Myocyte (in vitro differentiated cells): ENCODE measurements around the gene DNAH6. TPM values are rescaled to one million over a fixed set of nuclear protein-coding genes. Genes with fewer than 3 reads are reported as not detected.
"Not testable (repeated sequence)": the region's sequence is repeated elsewhere in the genome, so short reads cannot be mapped to it uniquely, and the experiment has no call there.

Experiments
- DNase-seq: peaks from one replicate; pipeline ENCODE4 v3.0.0-alpha.2; 2012; ENCODE audit warnings: low read depth
- total RNA-seq: library from RNA; depleted of rRNA; stranded (reverse); fragments of >200 nt; gene quantifications from 2 replicates; pipeline ENCODE4 v1.2.3, GENCODE V29; 2014

Gene DNAH6
- total RNA-seq, 1 donor from 2014 or later, result 0.03 TPM

GRCh38 chr2:84496386-84496785, 19.9 kb upstream of the DNAH6 start:
- DNase-seq, result no peak

DNA sequence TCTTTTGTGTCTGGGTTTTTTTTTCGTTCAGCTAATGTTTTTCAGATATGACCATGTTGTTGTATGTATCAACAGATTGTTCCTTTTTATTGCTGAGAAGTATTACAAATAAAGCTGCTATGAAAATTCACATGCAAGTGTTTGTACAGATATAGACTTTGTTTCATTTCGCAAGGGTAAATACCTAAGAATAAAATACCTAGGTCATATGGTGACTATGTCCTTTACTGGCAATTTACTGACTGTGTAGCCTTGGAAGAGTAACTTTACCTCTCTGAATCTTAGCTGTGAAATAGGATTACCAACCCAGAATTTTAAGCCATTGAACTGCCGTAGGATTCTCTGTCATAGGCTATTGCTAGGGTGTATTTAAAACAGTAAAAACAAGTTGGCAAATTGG, 19.0 kb upstream of the DNAH6 start:
- no peak for DNase-seq

GRCh38 chr2:84498150-84498799, 18.0 kb upstream of the DNAH6 start:
- DNase-seq, result no peak

- not testable (repeated sequence) for DNase-seq
Measured at GRCh38 chr2:84511024-84511423, 5.3 kb upstream of the DNAH6 start.

- no peak for DNase-seq
Measured at GRCh38 chr2:84515788-84516187, 510 bp upstream of the DNAH6 start.

- DNase-seq, result no peak
Measured at GRCh38 chr2:84519332-84519957, 3.1 kb downstream of the DNAH6 start.

- peak; percentile 6 for DNase-seq
Measured at GRCh38 chr2:84526562-84526961, 10.3 kb downstream of the DNAH6 start.

DNA sequence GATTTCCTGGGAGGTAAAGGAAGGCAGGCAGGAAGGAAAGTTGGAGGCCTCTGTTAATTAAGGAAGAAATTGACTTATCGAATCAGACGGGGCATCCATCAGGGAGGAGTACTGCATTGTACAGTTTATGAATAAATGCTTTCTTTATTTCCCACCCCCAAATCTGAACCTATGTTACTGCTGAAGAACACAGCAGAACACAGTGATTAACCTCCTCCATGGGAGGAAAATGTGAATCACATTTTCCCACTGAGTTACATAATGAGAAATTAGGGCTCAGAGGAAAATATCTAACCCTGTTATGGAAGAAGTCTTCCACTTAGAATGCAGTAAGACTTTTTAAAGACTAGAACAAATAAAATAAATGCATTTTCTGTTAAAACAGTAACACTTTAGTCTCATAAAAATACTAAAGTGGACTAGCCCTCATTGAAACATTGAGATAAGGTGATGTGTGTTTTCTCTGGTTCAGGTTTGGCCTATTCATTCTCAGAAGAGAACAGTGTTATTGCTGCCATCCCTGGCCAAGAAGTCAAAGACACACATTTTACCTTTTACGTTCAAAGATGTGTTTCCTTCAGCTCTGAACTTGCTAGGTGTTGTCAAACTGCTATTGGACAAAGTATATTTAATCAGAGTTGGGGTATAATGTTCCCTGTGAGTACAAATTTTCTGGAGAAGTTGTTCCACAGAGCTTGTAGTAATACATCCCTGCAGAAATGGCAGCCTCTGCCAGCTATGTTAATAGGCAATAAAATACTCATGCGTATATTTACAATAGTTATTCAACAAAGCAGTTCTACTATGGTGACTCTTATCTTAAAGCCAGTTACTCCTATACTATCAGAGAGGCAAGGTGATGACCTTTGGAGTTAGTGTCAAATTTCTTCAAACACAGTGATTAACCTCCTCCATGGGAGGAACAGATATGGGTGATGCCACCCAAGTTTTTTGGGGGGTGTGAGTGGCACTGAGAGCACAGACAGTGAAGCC, 11.1 kb downstream of the DNAH6 start:
- no peak for DNase-seq

DNA sequence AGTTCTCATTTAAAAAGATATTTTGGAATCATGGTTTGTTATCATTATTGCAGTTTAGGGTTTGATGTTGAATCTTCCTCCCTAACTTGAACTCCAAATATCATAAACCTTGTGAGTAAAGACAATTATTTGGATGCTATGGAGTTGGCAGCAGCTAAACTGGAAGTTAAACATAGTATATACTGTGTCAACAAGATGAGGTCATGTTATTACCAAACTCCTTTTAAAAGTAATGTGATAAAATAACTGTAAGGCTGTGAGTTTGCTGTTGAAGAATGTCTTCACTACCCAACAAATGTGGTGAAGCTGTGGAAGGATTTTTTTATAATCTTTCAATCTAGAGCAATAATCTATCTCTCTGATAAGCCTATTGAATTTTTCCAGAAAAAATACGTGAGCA, 16.0 kb downstream of the DNAH6 start:
- DNase-seq, result no peak

DNA sequence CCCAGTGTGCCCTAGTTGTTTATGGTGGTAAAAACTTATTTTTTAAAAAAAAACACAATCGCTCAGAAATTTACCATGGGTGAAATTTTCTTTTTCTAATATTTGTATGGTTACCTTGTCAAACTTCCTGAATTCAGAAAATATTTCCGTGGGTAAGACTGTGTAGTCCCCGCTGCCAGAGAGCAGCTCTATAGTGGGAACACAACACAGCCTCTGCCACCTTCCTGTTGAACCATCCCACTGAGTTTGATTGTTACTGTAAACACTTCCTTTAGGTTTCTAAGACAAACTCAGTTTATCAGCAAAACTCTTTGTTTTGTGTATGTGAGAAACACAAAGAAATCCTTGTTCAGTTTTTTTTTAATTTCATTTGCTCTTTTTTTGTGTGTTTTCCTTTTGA, 17.9 kb downstream of the DNAH6 start:
- DNase-seq, result no peak

GRCh38 chr2:84537251-84537650, 21.0 kb downstream of the DNAH6 start:
- DNase-seq, result no peak

DNA sequence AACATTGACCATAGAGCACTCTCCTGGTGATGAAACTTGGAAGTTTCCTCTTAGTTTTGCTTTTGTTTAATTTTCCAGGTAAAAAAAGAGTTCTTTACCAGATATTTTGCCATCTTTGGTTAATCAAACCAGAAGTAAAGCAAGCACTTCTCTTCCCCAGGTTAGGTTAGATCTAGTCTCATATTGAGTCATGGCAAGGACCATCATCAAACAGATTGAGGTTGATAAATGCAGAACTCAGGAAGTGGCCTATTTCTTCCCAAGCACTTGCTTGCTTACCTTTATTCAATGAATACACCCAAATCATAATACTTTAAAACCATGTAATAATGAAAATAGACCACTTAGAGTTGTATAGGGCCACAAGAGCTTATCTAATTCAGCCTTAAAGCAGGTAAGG, 23.4 kb downstream of the DNAH6 start:
- DNase-seq, result no peak

DNA sequence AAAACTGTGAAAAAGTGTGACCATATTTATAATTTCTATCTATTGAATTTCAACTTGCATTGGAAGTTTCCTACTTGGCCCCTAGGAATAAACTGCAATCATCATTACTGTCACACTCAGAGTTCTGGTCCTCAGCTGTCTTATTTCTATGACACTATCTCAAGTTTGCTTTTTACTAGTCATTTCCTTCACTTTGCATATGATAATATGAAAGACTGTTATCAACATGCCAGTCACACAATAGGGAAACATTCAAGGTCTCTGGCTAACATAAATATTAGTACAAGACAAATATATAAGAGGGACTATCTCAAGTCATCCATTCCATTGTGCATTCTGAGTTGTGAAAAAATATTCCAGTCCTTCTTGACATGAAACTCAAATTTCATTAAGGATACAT, 28.7 kb downstream of the DNAH6 start:
- DNase-seq, result no peak

GRCh38 chr2:84546551-84546950, 30.3 kb downstream of the DNAH6 start:
- no peak for DNase-seq

- DNase-seq, result no peak
Measured at GRCh38 chr2:84548303-84548702, 32.0 kb downstream of the DNAH6 start.

GRCh38 chr2:84550916-84551315, 34.6 kb downstream of the DNAH6 start:
- no peak for DNase-seq

DNA sequence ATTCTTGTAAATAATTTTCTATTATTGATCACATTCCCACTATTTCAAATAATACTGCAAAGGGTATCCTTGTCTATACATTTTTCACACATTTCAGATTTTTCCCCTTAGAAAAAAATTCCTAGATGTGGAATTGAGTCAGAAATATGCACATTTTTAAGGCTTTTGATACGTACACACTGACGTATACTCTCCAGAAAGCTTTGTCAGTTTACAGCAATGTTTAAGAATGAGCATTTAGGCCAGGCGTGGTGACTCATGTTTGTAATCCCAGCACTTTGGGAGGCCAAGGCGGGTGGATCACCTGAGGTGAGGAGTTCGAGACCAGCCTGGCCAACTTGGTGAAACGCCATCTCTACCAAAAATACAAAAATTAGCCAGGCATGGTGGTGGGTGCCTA, 35.2 kb downstream of the DNAH6 start:
- not testable (repeated sequence) for DNase-seq

DNA sequence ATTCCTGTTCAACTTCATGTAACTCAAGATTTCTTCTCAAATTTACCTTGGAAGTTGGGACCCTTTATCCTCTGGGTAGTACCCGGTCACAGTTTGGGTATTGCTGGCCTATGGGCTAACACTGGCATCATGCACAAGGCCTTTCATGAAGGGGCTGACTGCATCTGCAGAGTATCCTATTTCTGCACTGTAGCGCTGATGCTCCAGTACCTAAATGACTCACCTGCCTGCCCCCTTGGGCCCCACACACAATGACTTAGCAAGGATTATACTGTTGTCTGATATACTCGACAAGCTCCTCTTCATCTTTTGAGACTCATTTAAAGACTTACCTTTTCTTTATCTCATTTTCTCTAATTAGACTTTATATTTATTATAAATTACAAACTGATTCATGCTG, 39.9 kb downstream of the DNAH6 start:
- DNase-seq, result no peak

- DNase-seq, result no peak
Measured at GRCh38 chr2:84559838-84560237, 43.5 kb downstream of the DNAH6 start.

DNA sequence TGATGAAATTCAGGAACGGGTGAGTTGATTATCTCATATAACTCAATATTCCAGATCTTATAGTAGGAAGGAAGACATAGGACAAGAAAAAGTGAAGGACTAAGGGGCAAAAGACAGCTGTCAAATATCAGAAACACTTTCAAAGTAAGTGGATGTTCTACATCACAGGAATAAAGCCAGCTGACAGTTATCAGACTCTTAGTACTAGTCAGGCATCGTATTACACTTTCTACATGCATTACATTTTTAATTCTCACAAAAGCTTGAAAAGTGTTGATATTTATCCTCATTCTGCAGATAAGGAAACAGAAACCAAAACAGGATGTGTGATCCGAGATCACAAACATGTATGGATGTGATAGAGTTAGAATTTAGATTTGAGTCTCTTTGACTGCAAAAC, 63.4 kb downstream of the DNAH6 start:
- no peak for DNase-seq

- no peak for DNase-seq
Measured at GRCh38 chr2:84603911-84604310, 87.6 kb downstream of the DNAH6 start.

GRCh38 chr2:84613082-84613481, 96.8 kb downstream of the DNAH6 start:
- no peak for DNase-seq
